Measurements from ENCODE around the gene C16orf92. TPM values are rescaled to one million over a fixed set of nuclear protein-coding genes. Genes with fewer than 3 reads are reported as not detected.
A peak's percentile ranks its signal among the peaks of the same experiment; 100 is the strongest.

The C16orf92 gene
- total RNA-seq, 1 donor from 2014 or later, result not detected

GRCh38 chr16:30063893-30064728 lies 41.1 kb downstream of the C16orf92 start:
- Histone ChIP-seq H3K4me1 (peaks cover 75% of the 10 kb centered on the region), H3K9me3 (replicated peaks) (no peaks in the 10 kb centered on the region), H3K4me3 (peak overlapping the region; percentile 93), H3K27me3 (ENCODE audit: low read depth) (no peaks in the 10 kb centered on the region), H3K36me3 (peaks cover 25% of the 10 kb centered on the region), H3K27ac (replicated peaks) (peak overlapping the region; percentile 100)
- intact Hi-C loops (cut with micrococcal nuclease), result no loop called here
- TF ChIP-seq CTCF (IDR thresholded peaks at IDR 0.05; ENCODE audit: borderline replicate concordance), result peak; percentile 46
- DNase-seq, result peak; percentile 84

- Histone ChIP-seq H3K4me1 (peaks cover 81% of the 10 kb centered on the region), H3K27ac (replicated peaks) (peak overlapping the region; percentile 100), H3K4me3 (peak overlapping the region; percentile 93), H3K9me3 (replicated peaks) (no peaks in the 10 kb centered on the region), H3K27me3 (ENCODE audit: low read depth) (no peaks in the 10 kb centered on the region), H3K36me3 (peaks cover 31% of the 10 kb centered on the region)
- TF ChIP-seq CTCF (IDR thresholded peaks at IDR 0.05; ENCODE audit: borderline replicate concordance), result no peak
- intact Hi-C loops (cut with micrococcal nuclease), result no loop called here
- DNase-seq, result no peak
Measured at GRCh38 chr16:30064729-30065101, 41.7 kb downstream of the C16orf92 start.

- intact Hi-C loops (cut with micrococcal nuclease), result no loop called here
- TF ChIP-seq CTCF (IDR thresholded peaks at IDR 0.05; ENCODE audit: borderline replicate concordance), result no peak
- peaks cover 85% of the 10 kb centered on the region for H3K4me1 ChIP-seq
Measured at GRCh38 chr16:30065102-30065942, 42.3 kb downstream of the C16orf92 start, which contains the start of gene ALDOA. Gene ALDOA (plus strand): TSS chr16:30065760. CDS start chr16:30066898, 1,138 bp downstream.

GRCh38 chr16:30065943-30066760 lies 43.2 kb downstream of the C16orf92 start:
- Histone ChIP-seq H3K27ac (replicated peaks) (peak overlapping the region; percentile 100), H3K9me3 (replicated peaks) (no peaks in the 10 kb centered on the region), H3K27me3 (ENCODE audit: low read depth) (no peaks in the 10 kb centered on the region), H3K4me1 (peaks cover 84% of the 10 kb centered on the region), H3K4me3 (peak overlapping the region; percentile 93), H3K36me3 (peaks cover 45% of the 10 kb centered on the region)
- TF ChIP-seq CTCF (IDR thresholded peaks at IDR 0.05; ENCODE audit: borderline replicate concordance), result no peak
- DNase-seq, result no peak
- intact Hi-C loops (cut with micrococcal nuclease), result no loop called here

More at GRCh38 chr16:30065102-30065942, 42.3 kb downstream of the C16orf92 start, which contains the start of gene ALDOA:
- no peaks in the 10 kb centered on the region for H3K9me3 ChIP-seq (replicated peaks)
- peaks cover 37% of the 10 kb centered on the region for H3K36me3 ChIP-seq
- H3K27ac ChIP-seq (replicated peaks), result peak within 1 kb of the TSS; percentile 100
- no peaks in the 10 kb centered on the region for H3K27me3 ChIP-seq (ENCODE audit: low read depth)
- H3K4me3 ChIP-seq, result peak within 1 kb of the TSS; percentile 93
- DNase-seq, result peak; percentile 99

Data from left ventricle myocardium inferior (tissue), 1 donor.